H1 (cell line): ENCODE measurements around the gene NDUFB8.

Source experiments
- CEBPB ChIP-seq: IDR thresholded peaks from 2 replicates; pipeline ENCODE4 v1.6.1; 2012; ENCODE audit warnings: low read depth, low read length
- CTCF ChIP-seq, 3 experiments: IDR thresholded peaks; 1 replicate in 2 of 3; 2 replicates in 1 of 3; pipeline versions ENCODE4 v1.5.1 to v1.6.1; 2011; ENCODE audit warnings: low read length in 3 of 3, mild to moderate bottlenecking in 3 of 3, inconsistent platforms in 2 of 3, low read depth in 1 of 3, moderate library complexity in 1 of 3; ENCODE audit not compliant: insufficient read depth in 1 of 3; ENCODE audit errors: control extremely low read depth in 1 of 3
- HDAC6 ChIP-seq: IDR thresholded peaks from one replicate; pipeline ENCODE4 v1.7.1; 2012; ENCODE audit warnings: low read depth, mild to moderate bottlenecking, inconsistent platforms, low read length, moderate library complexity
- POLR2A ChIP-seq, 2 experiments: IDR thresholded peaks; 1 replicate in 1 of 2; 2 replicates in 1 of 2; pipeline ENCODE4 v1.6.1; 2011; ENCODE audit warnings: low read depth in 2 of 2, low read length in 2 of 2, mild to moderate bottlenecking in 2 of 2; ENCODE audit errors: control extremely low read depth in 1 of 2
- YY1 ChIP-seq: IDR thresholded peaks from 2 replicates; pipeline ENCODE4 v1.6.1; 2011; ENCODE audit warnings: low read depth, mild to moderate bottlenecking, low read length

DNA sequence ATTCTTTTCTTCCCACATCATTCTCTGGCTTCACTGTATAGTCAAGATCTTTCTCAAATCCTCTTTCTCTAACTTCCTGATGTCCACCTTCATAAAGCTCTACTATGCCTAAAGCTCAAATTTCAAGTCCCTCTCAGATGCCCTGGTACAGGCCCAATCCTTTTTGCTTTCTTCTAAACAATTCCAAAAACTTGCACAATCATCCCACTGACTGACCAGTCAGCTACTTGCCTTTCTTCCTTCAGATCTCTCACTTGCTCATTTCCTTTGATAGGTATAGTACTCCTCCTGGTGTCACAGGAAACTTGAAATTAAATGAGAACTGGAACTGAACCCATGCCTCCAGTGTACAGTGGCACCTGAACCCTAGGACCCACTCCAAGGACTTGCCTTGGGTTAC is 28.2 kb downstream of the NDUFB8 start:
- TF ChIP-seq CTCF (IDR thresholded peaks at IDR 0.05; ENCODE audit: control extremely low read depth in 1 of 3, insufficient read depth in 1 of 3, low read depth in 1 of 3, low read length in 3 of 3) = no peak
- no peak for TF ChIP-seq POLR2A (IDR thresholded peaks at IDR 0.05; ENCODE audit: control extremely low read depth in 1 of 2, low read depth in 2 of 2, low read length in 2 of 2)
- no peak for TF ChIP-seq HDAC6
- TF ChIP-seq YY1 = no peak
- TF ChIP-seq CEBPB = no peak
